GM20000 (cell line): ENCODE results near the gene GAB3.
"Not testable (repeated sequence)": the region's sequence is repeated elsewhere in the genome, so short reads cannot be mapped to it uniquely, and the experiment has no call there.

ENCODE experiments used
- DNase-seq: peaks from one replicate; pipeline ENCODE4 v3.0.0; 2012; ENCODE audit warnings: low spot score
- CTCF ChIP-seq: IDR thresholded peaks from 2 replicates; pipeline ENCODE4 v1.5.1; 2012; ENCODE audit warnings: mild to moderate bottlenecking, control low read depth; ENCODE audit errors: extremely low read depth, missing control alignments

GAB3 gene

GRCh38 chrX:154698630-154699248 is 52.1 kb downstream of the GAB3 start:
- TF ChIP-seq CTCF = no peak
- no peak for DNase-seq

- TF ChIP-seq CTCF = no peak
- DNase-seq = no peak
Observed at GRCh38 chrX:154696676-154697045, 54.2 kb downstream of the GAB3 start.

- no peak for TF ChIP-seq CTCF
- DNase-seq = no peak
Observed at GRCh38 chrX:154695911-154696675, 54.8 kb downstream of the GAB3 start.

- no peak for TF ChIP-seq CTCF
- DNase-seq = no peak
Observed at GRCh38 chrX:154693394-154693793, 57.5 kb downstream of the GAB3 start.

GRCh38 chrX:154690438-154690837 is 60.4 kb downstream of the GAB3 start:
- DNase-seq = not testable (repeated sequence)

GRCh38 chrX:154672084-154672483 is 78.8 kb downstream of the GAB3 start:
- DNase-seq = not testable (repeated sequence)

- DNase-seq = not testable (repeated sequence)
Observed at GRCh38 chrX:154670848-154671247, 80.0 kb downstream of the GAB3 start.

GRCh38 chrX:154661899-154662298 is 89.0 kb downstream of the GAB3 start:
- no peak for TF ChIP-seq CTCF
- no peak for DNase-seq

GRCh38 chrX:154661170-154661569 is 89.7 kb downstream of the GAB3 start:
- TF ChIP-seq CTCF = no peak
- DNase-seq = no peak
